Rectal smooth muscle tissue (tissue), 1 donor: ENCODE data around the gene MIS18BP1.
"Not testable (repeated sequence)": the region's sequence is repeated elsewhere in the genome, so short reads cannot be mapped to it uniquely, and the experiment has no call there.

ENCODE experiments used
- H3K27ac ChIP-seq: one replicate; pipeline ENCODE4 v1.7.0; 2013; ENCODE audit warnings: low read depth, low read length, inconsistent platforms
- H3K27me3 ChIP-seq: one replicate; pipeline ENCODE4 v1.7.0; 2013; ENCODE audit warnings: low read length; ENCODE audit not compliant: control insufficient read depth, insufficient read depth
- H3K36me3 ChIP-seq: one replicate; pipeline ENCODE4 v1.7.0; 2013; ENCODE audit warnings: low read length; ENCODE audit not compliant: control insufficient read depth, insufficient read depth
- H3K4me1 ChIP-seq: one replicate; pipeline ENCODE4 v1.7.0; 2013; ENCODE audit warnings: low read length; ENCODE audit not compliant: control insufficient read depth, insufficient read depth
- H3K4me3 ChIP-seq: one replicate; pipeline ENCODE4 v1.7.0; 2013; ENCODE audit warnings: low read length
- H3K9ac ChIP-seq: one replicate; pipeline ENCODE4 v1.7.0; 2013; ENCODE audit warnings: low read length

The MIS18BP1 gene

DNA sequence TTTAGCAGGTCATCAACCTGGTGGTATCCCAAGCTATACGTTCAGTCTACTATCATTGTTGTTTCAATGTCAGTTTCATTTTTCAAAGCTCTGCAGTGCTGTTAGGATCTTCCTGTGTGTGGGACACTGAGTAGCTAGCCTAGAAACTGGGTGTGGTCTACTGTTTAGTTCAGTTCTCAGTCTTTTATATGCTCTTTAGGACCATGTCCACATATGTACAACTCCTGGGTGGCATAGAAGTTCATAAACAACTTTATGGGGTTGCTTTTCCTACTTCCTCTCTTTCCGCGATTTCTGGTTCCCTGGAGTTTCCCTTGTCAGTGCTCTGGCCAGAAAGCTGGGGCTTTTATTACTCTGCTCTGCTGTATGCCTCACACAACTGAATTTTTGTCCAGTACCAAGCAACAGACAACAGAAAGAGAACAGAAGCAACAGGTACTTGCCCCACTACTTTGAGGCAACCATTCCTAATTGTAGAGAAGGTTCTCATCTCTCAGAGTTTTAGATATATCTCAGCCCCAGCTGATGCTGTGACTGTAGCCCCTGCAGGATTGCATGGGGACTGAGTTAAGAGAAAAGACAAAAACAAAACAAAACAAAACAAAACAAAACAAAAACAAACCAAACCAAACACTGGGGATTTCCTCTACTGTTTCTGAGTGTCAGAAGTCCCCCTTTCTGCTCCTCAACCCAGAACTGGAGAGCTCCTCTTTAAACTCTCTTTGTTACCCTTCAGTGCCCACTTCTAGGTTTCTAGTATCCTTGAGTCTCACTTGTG, 30.3 kb downstream of the MIS18BP1 start:
- Histone ChIP-seq H3K4me1 (no peaks in the 10 kb centered on the region), H3K27ac (no peak overlapping the region), H3K4me3 (no peak overlapping the region), H3K36me3 (peaks cover 7% of the 10 kb centered on the region), H3K9ac (no peak overlapping the region), H3K27me3 (no peaks in the 10 kb centered on the region)

GRCh38 chr14:45214341-45214740, 38.7 kb downstream of the MIS18BP1 start:
- not testable (repeated sequence) for H3K36me3 ChIP-seq, H3K9ac ChIP-seq, H3K27me3 ChIP-seq, H3K4me3 ChIP-seq, H3K4me1 ChIP-seq, H3K27ac ChIP-seq

GRCh38 chr14:45213716-45214115, 39.3 kb downstream of the MIS18BP1 start:
- not testable (repeated sequence) for H3K27me3 ChIP-seq, H3K36me3 ChIP-seq, H3K9ac ChIP-seq, H3K4me1 ChIP-seq, H3K27ac ChIP-seq, H3K4me3 ChIP-seq

DNA sequence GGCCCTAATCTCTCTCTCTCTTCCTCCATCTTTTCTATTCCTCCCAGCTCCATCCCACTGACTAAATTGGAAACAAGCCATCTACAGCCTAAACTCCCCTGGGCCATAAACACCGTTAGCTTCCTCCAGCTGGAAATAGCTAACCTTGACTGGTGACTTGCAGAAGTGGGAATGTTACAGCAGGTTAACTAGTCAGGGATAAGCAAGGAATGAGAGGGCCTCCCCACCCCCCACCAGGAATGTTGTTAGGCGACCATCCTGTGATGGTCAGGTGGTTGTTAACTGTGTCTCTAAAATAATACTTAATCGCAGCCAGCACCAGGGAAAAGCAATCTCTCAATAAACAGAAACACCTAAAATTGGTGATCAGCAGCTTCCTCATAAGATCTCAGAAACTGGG, 40.8 kb downstream of the MIS18BP1 start:
- no peaks in the 10 kb centered on the region for H3K27me3 ChIP-seq
- no peaks in the 10 kb centered on the region for H3K4me1 ChIP-seq
- no peak overlapping the region for H3K27ac ChIP-seq
- H3K36me3 ChIP-seq: peaks cover 3% of the 10 kb centered on the region
- no peak overlapping the region for H3K9ac ChIP-seq
- no peak overlapping the region for H3K4me3 ChIP-seq

GRCh38 chr14:45211295-45211694, 41.7 kb downstream of the MIS18BP1 start:
- peaks cover 3% of the 10 kb centered on the region for H3K36me3 ChIP-seq
- no peaks in the 10 kb centered on the region for H3K4me1 ChIP-seq
- no peak overlapping the region for H3K4me3 ChIP-seq
- H3K27me3 ChIP-seq: no peaks in the 10 kb centered on the region
- H3K27ac ChIP-seq: no peak overlapping the region
- H3K9ac ChIP-seq: no peak overlapping the region

GRCh38 chr14:45210159-45210558, 42.8 kb downstream of the MIS18BP1 start:
- Histone ChIP-seq H3K27ac (no peak overlapping the region), H3K4me1 (no peaks in the 10 kb centered on the region), H3K4me3 (no peak overlapping the region), H3K9ac (no peak overlapping the region), H3K36me3 (peaks cover 6% of the 10 kb centered on the region), H3K27me3 (no peaks in the 10 kb centered on the region)

DNA sequence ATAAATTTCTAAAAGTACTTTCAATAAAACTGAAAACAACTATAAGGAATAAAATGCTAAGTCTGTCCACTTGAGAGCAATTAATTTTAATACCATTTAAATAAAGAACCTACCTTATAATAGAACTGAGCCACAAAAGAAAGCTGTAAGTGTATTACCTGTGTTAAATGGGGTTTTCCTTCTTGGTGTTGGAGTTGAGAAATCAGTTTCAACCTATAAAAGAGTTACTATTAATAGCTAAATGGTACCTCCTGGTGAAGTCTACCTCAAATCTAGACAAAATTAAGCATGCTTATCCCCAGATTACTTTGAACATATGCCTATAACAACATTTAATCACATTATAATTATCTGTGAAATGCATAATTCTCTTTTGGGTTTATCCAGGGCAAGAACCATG, 48.8 kb downstream of the MIS18BP1 start:
- Histone ChIP-seq H3K9ac (no peak overlapping the region), H3K4me1 (no peaks in the 10 kb centered on the region), H3K27ac (no peak overlapping the region), H3K4me3 (no peak overlapping the region), H3K27me3 (no peaks in the 10 kb centered on the region), H3K36me3 (peaks cover 3% of the 10 kb centered on the region)

- H3K27me3 ChIP-seq: no peaks in the 10 kb centered on the region
- no peak overlapping the region for H3K27ac ChIP-seq
- H3K36me3 ChIP-seq: peaks cover 3% of the 10 kb centered on the region
- no peak overlapping the region for H3K4me3 ChIP-seq
- no peak overlapping the region for H3K9ac ChIP-seq
- no peaks in the 10 kb centered on the region for H3K4me1 ChIP-seq
Measured at GRCh38 chr14:45201905-45202304, 51.1 kb downstream of the MIS18BP1 start.

DNA sequence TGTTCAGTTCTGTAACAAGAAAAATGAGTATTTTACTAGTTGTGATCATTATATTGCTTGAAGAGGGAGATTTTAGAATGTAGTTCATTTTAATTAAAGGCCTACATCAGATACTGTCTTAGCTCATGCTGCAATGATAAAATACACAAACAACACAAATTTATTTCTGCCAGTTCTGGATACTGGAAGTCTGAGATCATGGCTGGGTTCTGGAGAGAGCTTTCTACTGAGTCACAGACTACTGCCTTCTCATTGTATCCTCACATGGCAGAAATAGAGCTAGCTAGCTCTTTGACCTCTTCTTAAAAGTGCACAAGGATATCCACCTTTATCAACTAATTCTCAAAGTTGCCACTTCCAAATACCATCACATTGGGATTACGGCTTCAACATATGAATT, 53.8 kb downstream of the MIS18BP1 start:
- Histone ChIP-seq H3K4me3 (no peak overlapping the region), H3K36me3 (no peaks in the 10 kb centered on the region), H3K27me3 (no peaks in the 10 kb centered on the region), H3K27ac (no peak overlapping the region), H3K9ac (no peak overlapping the region), H3K4me1 (no peaks in the 10 kb centered on the region)

- Histone ChIP-seq H3K27me3 (no peaks in the 10 kb centered on the region), H3K9ac (no peak overlapping the region), H3K4me3 (no peak overlapping the region), H3K36me3 (no peaks in the 10 kb centered on the region), H3K4me1 (no peaks in the 10 kb centered on the region), H3K27ac (no peak overlapping the region)
Measured at GRCh38 chr14:45198551-45198950, 54.5 kb downstream of the MIS18BP1 start.

- Histone ChIP-seq H3K4me1 (no peaks in the 10 kb centered on the region), H3K9ac (no peak overlapping the region), H3K4me3 (no peak overlapping the region), H3K27ac (no peak overlapping the region), H3K27me3 (no peaks in the 10 kb centered on the region), H3K36me3 (peaks cover 2% of the 10 kb centered on the region)
Measured at GRCh38 chr14:45194964-45195363, 58.0 kb downstream of the MIS18BP1 start.

DNA sequence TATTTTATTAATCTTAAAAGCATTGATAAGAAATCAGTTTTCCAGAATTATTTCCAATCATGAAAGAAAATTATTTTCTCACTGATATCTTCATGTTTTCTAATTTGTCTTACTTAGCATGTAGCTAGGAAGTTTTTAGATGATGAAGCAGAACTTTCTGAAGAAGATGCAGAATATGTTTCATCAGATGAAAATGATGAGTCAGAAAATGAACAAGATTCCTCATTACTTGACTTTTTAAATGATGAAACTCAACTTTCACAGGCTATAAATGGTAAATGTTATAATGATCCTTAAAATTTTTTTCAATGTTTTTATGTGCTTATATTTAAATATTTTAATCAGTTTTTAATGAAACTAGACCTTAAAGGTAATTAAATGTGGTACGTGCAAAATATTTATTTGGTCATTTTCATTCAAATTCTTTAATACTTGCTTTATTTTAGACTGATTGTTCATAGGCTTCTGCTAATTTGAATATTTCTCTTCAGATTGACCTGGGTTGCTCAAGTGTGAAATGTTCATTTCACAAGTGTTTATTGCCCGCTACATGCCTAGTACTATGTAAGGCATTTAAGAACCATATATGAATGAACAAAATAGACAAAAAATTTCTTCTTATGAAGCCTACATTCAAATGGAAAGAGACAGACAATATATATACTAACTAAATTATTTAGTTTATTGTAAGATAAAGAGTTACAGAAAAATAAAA, 67.7 kb downstream of the MIS18BP1 start:
- H3K27me3 ChIP-seq: no peaks in the 10 kb centered on the region
- H3K4me1 ChIP-seq: no peaks in the 10 kb centered on the region
- no peak overlapping the region for H3K4me3 ChIP-seq
- H3K27ac ChIP-seq: no peak overlapping the region
- no peak overlapping the region for H3K9ac ChIP-seq
- no peaks in the 10 kb centered on the region for H3K36me3 ChIP-seq

- Histone ChIP-seq H3K4me1 (no peaks in the 10 kb centered on the region), H3K27ac (no peak overlapping the region), H3K36me3 (no peaks in the 10 kb centered on the region), H3K9ac (no peak overlapping the region), H3K4me3 (no peak overlapping the region), H3K27me3 (no peaks in the 10 kb centered on the region)
Measured at GRCh38 chr14:45181806-45182205, 71.2 kb downstream of the MIS18BP1 start.
